ENCODE data around the gene METTL15. TPM values are rescaled to one million over a fixed set of nuclear protein-coding genes. Genes with fewer than 3 reads are reported as not detected.

Gene METTL15
- total and polyA plus RNA-seq, 2 experiments from 2014 or later = 9.3 to 23.2 TPM

DNA sequence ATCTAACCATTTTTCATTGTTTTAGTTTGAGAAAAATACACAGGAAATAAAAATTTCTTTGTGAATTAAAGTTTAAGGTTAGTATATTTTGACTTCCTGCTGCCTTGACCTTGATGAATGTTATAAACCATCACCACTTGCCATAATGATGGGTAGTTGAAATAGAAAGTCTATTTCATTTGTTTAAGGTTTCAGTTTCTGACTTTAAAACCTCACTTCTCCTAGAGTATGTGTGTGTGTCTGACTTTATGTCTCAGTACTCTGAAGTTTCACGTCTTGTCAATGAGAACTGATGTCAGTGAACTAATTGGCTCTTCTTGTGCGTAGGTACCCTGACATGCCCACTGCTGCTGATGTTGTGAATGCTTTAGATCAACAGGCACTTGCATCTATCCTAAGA is 188.2 kb downstream of the METTL15 start:
- no peak overlapping the region for H3K27ac ChIP-seq
- H4K20me1 ChIP-seq (ENCODE audit: insufficient read depth, poor library complexity, severe bottlenecking) = no peaks in the 10 kb centered on the region
- H3K4me3 ChIP-seq = no peak overlapping the region
- WGBS (ENCODE audit: low lambda C conversion rate, missing lambda C conversion rate) = 94% methylated on average over 2 of the region's 2 CpGs
- TF ChIP-seq, protein P1, sequence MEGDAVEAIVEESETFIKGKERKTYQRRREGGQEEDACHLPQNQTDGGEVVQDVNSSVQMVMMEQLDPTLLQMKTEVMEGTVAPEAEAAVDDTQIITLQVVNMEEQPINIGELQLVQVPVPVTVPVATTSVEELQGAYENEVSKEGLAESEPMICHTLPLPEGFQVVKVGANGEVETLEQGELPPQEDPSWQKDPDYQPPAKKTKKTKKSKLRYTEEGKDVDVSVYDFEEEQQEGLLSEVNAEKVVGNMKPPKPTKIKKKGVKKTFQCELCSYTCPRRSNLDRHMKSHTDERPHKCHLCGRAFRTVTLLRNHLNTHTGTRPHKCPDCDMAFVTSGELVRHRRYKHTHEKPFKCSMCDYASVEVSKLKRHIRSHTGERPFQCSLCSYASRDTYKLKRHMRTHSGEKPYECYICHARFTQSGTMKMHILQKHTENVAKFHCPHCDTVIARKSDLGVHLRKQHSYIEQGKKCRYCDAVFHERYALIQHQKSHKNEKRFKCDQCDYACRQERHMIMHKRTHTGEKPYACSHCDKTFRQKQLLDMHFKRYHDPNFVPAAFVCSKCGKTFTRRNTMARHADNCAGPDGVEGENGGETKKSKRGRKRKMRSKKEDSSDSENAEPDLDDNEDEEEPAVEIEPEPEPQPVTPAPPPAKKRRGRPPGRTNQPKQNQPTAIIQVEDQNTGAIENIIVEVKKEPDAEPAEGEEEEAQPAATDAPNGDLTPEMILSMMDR (IDR thresholded peaks at IDR 0.05; ENCODE audit: poor library complexity) = no peak
- no peak for TF ChIP-seq EZH2 (IDR thresholded peaks at IDR 0.05; ENCODE audit: borderline replicate concordance)
- TF ChIP-seq EZH2phosphoT487 (IDR thresholded peaks at IDR 0.05; ENCODE audit: low read depth, severe bottlenecking, unreplicated experiment) = no peak
- H3K79me2 ChIP-seq = no peaks in the 10 kb centered on the region
- no peaks in the 10 kb centered on the region for H3K9me3 ChIP-seq (ENCODE audit: low read depth)
- no peaks in the 10 kb centered on the region for H3K9me2 ChIP-seq (replicated peaks; ENCODE audit: insufficient read depth)
- no peak overlapping the region for H2AFZ ChIP-seq
- no peaks in the 10 kb centered on the region for H3K4me1 ChIP-seq (ENCODE audit: insufficient read depth)
- no peaks in the 10 kb centered on the region for H3K27me3 ChIP-seq
- no peak overlapping the region for H3K4me2 ChIP-seq
- DNase-seq (ENCODE audit: low spot score) = no peak
- H3K36me3 ChIP-seq (replicated peaks; ENCODE audit: insufficient read depth, low read depth) = no peaks in the 10 kb centered on the region

DNA sequence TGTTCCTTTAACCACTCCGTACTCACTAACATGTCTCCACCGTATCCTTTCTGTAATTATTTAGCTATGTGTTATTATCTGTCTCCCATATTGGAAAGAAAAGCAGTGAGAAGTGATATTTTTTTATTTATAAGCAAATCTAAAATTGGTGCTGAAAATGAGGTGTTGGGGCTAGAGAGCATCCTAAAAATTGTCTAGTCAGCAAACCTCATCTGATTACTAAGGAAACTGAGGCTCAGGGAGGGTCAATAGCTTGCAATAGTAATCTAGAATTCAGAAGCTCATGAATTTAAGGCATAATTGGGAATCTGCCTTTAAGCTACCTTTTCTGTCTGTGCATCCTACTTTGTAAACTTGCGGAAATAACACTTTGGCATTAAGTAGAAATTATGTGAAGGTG is 190.0 kb downstream of the METTL15 start:
- Histone ChIP-seq H3K9me2 (replicated peaks; ENCODE audit: insufficient read depth) (no peaks in the 10 kb centered on the region), H3K36me3 (replicated peaks; ENCODE audit: insufficient read depth, low read depth) (no peaks in the 10 kb centered on the region), H3K27ac (no peak overlapping the region), H3K79me2 (no peaks in the 10 kb centered on the region), H3K4me1 (ENCODE audit: insufficient read depth) (no peaks in the 10 kb centered on the region), H3K4me2 (no peak overlapping the region), H3K9me3 (ENCODE audit: low read depth) (no peaks in the 10 kb centered on the region), H4K20me1 (ENCODE audit: insufficient read depth, poor library complexity, severe bottlenecking) (no peaks in the 10 kb centered on the region), H3K27me3 (no peaks in the 10 kb centered on the region), H3K4me3 (no peak overlapping the region), H2AFZ (no peak overlapping the region)
- TF ChIP-seq, protein P1 (IDR thresholded peaks at IDR 0.05; ENCODE audit: poor library complexity) = no peak
- TF ChIP-seq EZH2 (IDR thresholded peaks at IDR 0.05; ENCODE audit: borderline replicate concordance) (no peak), EZH2phosphoT487 (IDR thresholded peaks at IDR 0.05; ENCODE audit: low read depth, severe bottlenecking, unreplicated experiment) (no peak)
- 91% methylated on average over 3 of the region's 3 CpGs for WGBS (ENCODE audit: low lambda C conversion rate, missing lambda C conversion rate)
- no peak for DNase-seq (ENCODE audit: low spot score)

DNA sequence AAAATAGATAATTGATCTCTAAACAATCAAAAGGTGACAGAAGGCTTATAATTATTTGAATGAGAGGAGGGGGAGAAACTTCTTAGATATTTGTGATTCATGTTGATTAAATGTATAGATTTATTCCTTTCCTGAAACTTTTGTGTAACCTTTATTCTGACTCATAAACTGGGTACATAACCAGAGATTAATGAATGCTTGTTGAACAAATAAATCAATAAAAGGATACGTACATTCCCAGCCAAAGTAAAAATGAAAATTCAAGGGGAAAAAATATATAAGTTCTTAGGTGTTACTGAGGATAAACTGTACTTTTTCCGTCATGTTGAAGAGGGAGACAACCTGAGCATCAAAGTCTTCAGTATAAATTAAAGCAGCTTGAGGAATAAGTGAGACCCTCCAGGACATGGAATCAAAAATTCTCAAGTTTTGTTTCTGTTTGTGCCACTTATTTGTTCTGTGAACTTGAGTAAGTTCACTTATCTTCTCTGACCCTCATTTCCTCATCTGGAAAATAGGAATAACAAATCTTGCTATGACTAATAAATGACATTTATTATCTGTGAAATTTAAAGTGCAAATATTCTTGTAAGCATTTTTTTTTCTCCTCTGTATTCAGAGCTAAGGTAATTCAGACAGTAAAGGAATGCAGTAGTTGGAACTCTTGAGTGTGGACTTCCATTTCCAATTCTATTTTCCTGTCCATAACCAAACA is 195.4 kb downstream of the METTL15 start:
- Histone ChIP-seq H3K4me2 (no peak overlapping the region), H3K79me2 (no peaks in the 10 kb centered on the region), H3K27me3 (no peaks in the 10 kb centered on the region), H2AFZ (no peak overlapping the region), H4K20me1 (ENCODE audit: insufficient read depth, poor library complexity, severe bottlenecking) (no peaks in the 10 kb centered on the region), H3K27ac (no peak overlapping the region), H3K4me1 (ENCODE audit: insufficient read depth) (no peaks in the 10 kb centered on the region), H3K9me3 (ENCODE audit: low read depth) (no peaks in the 10 kb centered on the region), H3K36me3 (replicated peaks; ENCODE audit: insufficient read depth, low read depth) (no peaks in the 10 kb centered on the region), H3K9me2 (replicated peaks; ENCODE audit: insufficient read depth) (no peaks in the 10 kb centered on the region), H3K4me3 (no peak overlapping the region)
- 60% methylated on average over 2 of the region's 2 CpGs for WGBS (ENCODE audit: low lambda C conversion rate, missing lambda C conversion rate)
- TF ChIP-seq EZH2phosphoT487 (IDR thresholded peaks at IDR 0.05; ENCODE audit: low read depth, severe bottlenecking, unreplicated experiment) (no peak), EZH2 (IDR thresholded peaks at IDR 0.05; ENCODE audit: borderline replicate concordance) (no peak)
- TF ChIP-seq, protein P1 (IDR thresholded peaks at IDR 0.05; ENCODE audit: poor library complexity) = no peak
- DNase-seq (ENCODE audit: low spot score) = no peak

Data from hepatocyte (in vitro differentiated cells).